IMR-90 (cell line): ENCODE data around the gene GRB10. TPM values are rescaled to one million over a fixed set of nuclear protein-coding genes. Genes with fewer than 3 reads are reported as not detected.

Experiments used
- ATAC-seq: fragments of 200-7000 bp; cut with Tn5 transposase; 2 replicates; pipeline ENCODE4 v1.9.1; 2020; ENCODE audit warnings: low read depth, mild to moderate bottlenecking, moderate library complexity
- BruUV-seq: library from RNA; stranded (reverse); fragments of 400-500 nt; replicated peaks from 2 replicates; lab custom pipeline; 2021; lab: Mats Ljungman, UMichigan
- CTCF ChIA-PET: fragments of 300-600 bp; formaldehyde crosslinking; extraction: SDS; loops from one replicate; lab custom pipeline; 2021; ENCODE audit warnings: antibody characterized with exemption; lab: Yijun Ruan, JAX
- POLR2A ChIA-PET: fragments of 300-600 bp; sonication (Branson Sonifier 250); formaldehyde crosslinking; loops from one replicate; lab custom pipeline; 2022; ENCODE audit warnings: antibody characterized with exemption; ENCODE audit not compliant: unreplicated experiment; lab: Charles Lee
- DNase-seq: peaks from one replicate; pipeline ENCODE4 v3.0.0; 2013
- H2AFZ ChIP-seq: replicated peaks from 2 replicates; pipeline ENCODE3; 2013; ENCODE audit warnings: low read length, mild to moderate bottlenecking; ENCODE audit not compliant: poor library complexity
- H2AK5ac ChIP-seq: 2 replicates; pipeline ENCODE4 v1.6.1; 2013; ENCODE audit warnings: low read depth, low read length, inconsistent platforms
- H2AK9ac ChIP-seq: replicated peaks from 2 replicates; pipeline ENCODE3; 2013; ENCODE audit warnings: mild to moderate bottlenecking, low read depth, low read length, moderate library complexity; ENCODE audit not compliant: poor library complexity
- H2BK120ac ChIP-seq: 2 replicates; pipeline ENCODE4 v1.6.1; 2013; ENCODE audit warnings: low read depth, low read length, inconsistent platforms
- H2BK15ac ChIP-seq: 3 replicates; pipeline ENCODE4 v1.6.1; 2013; ENCODE audit warnings: low read depth, low read length, inconsistent platforms
- H2BK20ac ChIP-seq: 2 replicates; pipeline ENCODE4 v1.6.1; 2013; ENCODE audit warnings: low read depth, mild to moderate bottlenecking, inconsistent platforms, low read length, moderate library complexity
- H2BK5ac ChIP-seq: 2 replicates; pipeline ENCODE4 v1.6.1; 2013; ENCODE audit warnings: mild to moderate bottlenecking, low read depth, low read length, inconsistent platforms; ENCODE audit not compliant: poor library complexity, severe bottlenecking
- H3K14ac ChIP-seq: replicated peaks from 2 replicates; pipeline ENCODE4 v1.6.1; 2013; ENCODE audit warnings: low read depth, low read length, inconsistent platforms
- H3K18ac ChIP-seq: 2 replicates; pipeline ENCODE4 v1.6.1; 2013; ENCODE audit warnings: low read depth, low read length, control low read depth
- H3K23ac ChIP-seq: 2 replicates; pipeline ENCODE4 v1.6.1; 2013; ENCODE audit warnings: low read depth, low read length, inconsistent platforms
- H3K27ac ChIP-seq: 2 replicates; pipeline ENCODE4 v1.5.1; 2013; ENCODE audit warnings: mild to moderate bottlenecking, control low read depth, low read length; ENCODE audit not compliant: insufficient read depth
- H3K27me3 ChIP-seq: 2 replicates; pipeline ENCODE4 v1.6.1; 2013; ENCODE audit warnings: low read length; ENCODE audit not compliant: control insufficient read depth, insufficient read depth
- H3K36me3 ChIP-seq: 2 replicates; pipeline ENCODE4 v1.6.1; 2013; ENCODE audit warnings: low read length, mixed read lengths; ENCODE audit not compliant: control insufficient read depth, insufficient read depth
- H3K4ac ChIP-seq: 2 replicates; pipeline ENCODE4 v1.6.1; 2013; ENCODE audit warnings: low read depth, low read length, inconsistent platforms
- H3K4me1 ChIP-seq: 2 replicates; pipeline ENCODE4 v1.6.1; 2013; ENCODE audit warnings: low read length, mixed read lengths; ENCODE audit not compliant: control insufficient read depth, insufficient read depth
- H3K4me2 ChIP-seq: 2 replicates; pipeline ENCODE4 v1.6.1; 2013; ENCODE audit warnings: low read depth, mild to moderate bottlenecking, control low read depth, low read length, moderate library complexity
- H3K4me3 ChIP-seq: 2 replicates; pipeline ENCODE4 v1.5.1; 2013; ENCODE audit warnings: low read depth, mild to moderate bottlenecking, control low read depth, low read length, moderate library complexity; ENCODE audit not compliant: insufficient read depth
- H3K56ac ChIP-seq: 2 replicates; pipeline ENCODE4 v1.6.1; 2013; ENCODE audit warnings: low read length, inconsistent platforms; ENCODE audit not compliant: insufficient read depth; ENCODE audit errors: extremely low read depth
- H3K79me1 ChIP-seq, 2 experiments: 2 replicates each; pipeline ENCODE4 v1.6.1; 2013; ENCODE audit warnings: low read length in 2 of 2, inconsistent platforms in 1 of 2, low read depth in 1 of 2
- H3K9ac ChIP-seq: 2 replicates; pipeline ENCODE4 v1.6.1; 2013; ENCODE audit warnings: low read depth, low read length, control low read depth
- H3K9me1 ChIP-seq: 2 replicates; pipeline ENCODE4 v1.6.1; 2013; ENCODE audit warnings: low read length, inconsistent platforms; ENCODE audit not compliant: insufficient read depth
- H3K9me3 ChIP-seq: 2 replicates; pipeline ENCODE4 v1.6.1; 2013; ENCODE audit warnings: low read length; ENCODE audit not compliant: control insufficient read depth, insufficient read depth
- H4K20me1 ChIP-seq: 2 replicates; pipeline ENCODE4 v1.6.1; 2013; ENCODE audit warnings: low read length, inconsistent platforms; ENCODE audit not compliant: insufficient read depth
- H4K5ac ChIP-seq: 2 replicates; pipeline ENCODE4 v1.6.1; 2013; ENCODE audit warnings: mild to moderate bottlenecking, low read depth, low read length, control low read depth
- H4K8ac ChIP-seq, 2 experiments: 2 replicates each; pipeline ENCODE4 v1.6.1; 2013; ENCODE audit warnings: low read depth in 2 of 2, low read length in 2 of 2, control low read depth in 1 of 2, inconsistent platforms in 1 of 2
- H4K91ac ChIP-seq: 2 replicates; pipeline ENCODE4 v1.6.1; 2013; ENCODE audit warnings: low read depth, low read length, inconsistent platforms; ENCODE audit not compliant: insufficient read depth
- BHLHE40 ChIP-seq: fragments of 150-350 bp; IDR thresholded peaks from 2 replicates; pipeline ENCODE4 v1.6.1; 2016; ENCODE audit warnings: mild to moderate bottlenecking, low read depth, low read length
- CEBPB ChIP-seq: IDR thresholded peaks from 2 replicates; pipeline ENCODE4 v1.6.1; 2012; ENCODE audit warnings: low read depth, low read length, improper control_type of control experiment
- CHD1 ChIP-seq: IDR thresholded peaks from 2 replicates; pipeline ENCODE4 v1.6.1; 2012; ENCODE audit warnings: low read depth, low read length, improper control_type of control experiment
- CTCF ChIP-seq: conservative IDR thresholded peaks from 2 replicates; pipeline ENCODE4 v1.5.1; 2012; ENCODE audit warnings: mild to moderate bottlenecking, low read depth, low read length, improper control_type of control experiment
- ELK1 ChIP-seq: fragments of 150-350 bp; IDR thresholded peaks from 2 replicates; pipeline ENCODE4 v1.6.1; 2016; ENCODE audit warnings: low read depth, mild to moderate bottlenecking, low read length, moderate library complexity, borderline replicate concordance
- FOS ChIP-seq: fragments of 150-350 bp; IDR thresholded peaks from 2 replicates; pipeline ENCODE4 v1.6.1; 2016; ENCODE audit warnings: low read depth, low read length
- MAFK ChIP-seq: IDR thresholded peaks from 2 replicates; pipeline ENCODE4 v1.6.1; 2012; ENCODE audit warnings: low read depth, low read length, improper control_type of control experiment
- MAZ ChIP-seq: IDR thresholded peaks from 2 replicates; pipeline ENCODE4 v1.6.1; 2012; ENCODE audit warnings: low read depth, mild to moderate bottlenecking, low read length, improper control_type of control experiment, moderate library complexity, borderline replicate concordance
- MXI1 ChIP-seq: IDR thresholded peaks from 2 replicates; pipeline ENCODE4 v1.6.1; 2012; ENCODE audit warnings: low read depth, mild to moderate bottlenecking, low read length, moderate library complexity, borderline replicate concordance
- POLR2A ChIP-seq: IDR thresholded peaks from 2 replicates; pipeline ENCODE4 v1.6.1; 2012; ENCODE audit warnings: mild to moderate bottlenecking, low read depth, low read length
- RAD21 ChIP-seq: IDR thresholded peaks from 2 replicates; pipeline ENCODE4 v1.6.1; 2012; ENCODE audit warnings: low read length, improper control_type of control experiment
- WGBS, 2 experiments: methylation state at CpG; one replicate each; pipeline versions ENCODE4 v1.1.5 to v1.1.7; 2013; ENCODE audit warnings: missing lambda C conversion rate in 2 of 2; ENCODE audit not compliant: insufficient read length in 1 of 2; ENCODE audit errors: extremely low coverage in 2 of 2; 5-methylcytosine and 5-hydroxymethylcytosine counted together
- dilution Hi-C: fragments of 300-500 bp; cut with HindIII; formaldehyde crosslinking; loops from one replicate; pipeline ENCODE4 v1.14.3; 2018; ENCODE audit warnings: low sequenced_read_pairs; ENCODE audit not compliant: unreplicated experiment
- in situ Hi-C: fragments of 300-500 bp; cut with MboI; formaldehyde crosslinking; loops from 3 replicates; pipeline ENCODE4 v1.14.3; 2019; ENCODE audit warnings: low sequenced_read_pairs, inconsistent platforms, mixed read lengths
- intact Hi-C: fragments of 100-400 bp; cut with micrococcal nuclease; formaldehyde crosslinking; loops from 2 replicates; pipeline ENCODE4 v1.10.0; 2022
- polyA plus RNA-seq, 3 experiments: library from polyadenylated mRNA; depleted of rRNA; stranded (reverse); fragments of >200 nt; gene quantifications; 2 replicates each; pipeline ENCODE4 v1.2.3, GENCODE V29; 2012; ENCODE audit warnings: low replicate concordance in 1 of 3
- total RNA-seq: library from RNA; depleted of rRNA; stranded (reverse); fragments of >200 nt; gene quantifications from 2 replicates; pipeline ENCODE4 v1.2.3, GENCODE V29; 2012

Gene GRB10
- total and polyA plus RNA-seq, 2 of the 4 experiments (the other 2 are of a cell fraction): 6.3 to 15.1 TPM

- dilution Hi-C loops: no loop called here
- Histone ChIP-seq H3K4ac (no peak overlapping the region), H3K9me1 (peaks cover 17% of the 10 kb centered on the region; the same call in 1 of the 2 replicates), H3K4me3 (no peak overlapping the region), H2AK5ac (no peak overlapping the region), H3K14ac (no peak overlapping the region), H3K27me3 (no peaks in the 10 kb centered on the region), H3K56ac (no peak overlapping the region), H2BK15ac (no peak overlapping the region), H4K20me1 (peaks cover 51% of the 10 kb centered on the region), H3K36me3 (no peaks in the 10 kb centered on the region), H2BK5ac (no peak overlapping the region), H4K8ac (no peak overlapping the region), H2AK9ac (no peak overlapping the region), H2BK20ac (no peak overlapping the region), H2BK120ac (no peak overlapping the region), H3K18ac (no peak overlapping the region), H3K79me1 (peaks cover 26 to 66% of the 10 kb centered on the region in 2 experiments), H3K4me1 (peaks cover 4% of the 10 kb centered on the region; the same call in 1 of the 2 replicates), H3K9ac (no peak overlapping the region), H3K9me3 (no peaks in the 10 kb centered on the region), H3K23ac (no peak overlapping the region), H3K27ac (no peak overlapping the region), H4K91ac (no peak overlapping the region), H4K5ac (no peak overlapping the region), H3K4me2 (no peak overlapping the region), H2AFZ (no peak overlapping the region)
- intact Hi-C loops: no loop called here
- WGBS, 2 experiments: 67% methylated on average over 3 of the region's 7 CpGs; no CpG with 5 or more reads in 1 of the 2 experiments
- ChIA-PET CTCF (no interaction called here), POLR2A (no interaction called here)
- no TSS peak for BruUV-seq
- ATAC-seq: no peak
- TF ChIP-seq POLR2A (no peak), ELK1 (no peak), FOS (no peak), CTCF (no peak), CEBPB (no peak), MAFK (no peak), RAD21 (no peak), CHD1 (no peak), BHLHE40 (no peak), MAZ (no peak), MXI1 (no peak)
- in situ Hi-C loops: no loop called here
- no peak for DNase-seq
These were observed 73.5 kb downstream of the GRB10 start for GRCh38 chr7:50709151-50709550.
